Stimulated activated CD8-positive, alpha-beta memory T cell treated with anti-CD3 and anti-CD28 coated beads, Interleukin-2, amount 100 ng/mL, for 1 hour (primary cell): ENCODE results near the gene CLDN8.

ENCODE experiments used
- DNase-seq, 2 donors: peaks; one replicate each; pipeline ENCODE4 v3.0.0-alpha.2; 2020; ENCODE audit warnings: low read depth in 2 of 2

The CLDN8 gene

DNA sequence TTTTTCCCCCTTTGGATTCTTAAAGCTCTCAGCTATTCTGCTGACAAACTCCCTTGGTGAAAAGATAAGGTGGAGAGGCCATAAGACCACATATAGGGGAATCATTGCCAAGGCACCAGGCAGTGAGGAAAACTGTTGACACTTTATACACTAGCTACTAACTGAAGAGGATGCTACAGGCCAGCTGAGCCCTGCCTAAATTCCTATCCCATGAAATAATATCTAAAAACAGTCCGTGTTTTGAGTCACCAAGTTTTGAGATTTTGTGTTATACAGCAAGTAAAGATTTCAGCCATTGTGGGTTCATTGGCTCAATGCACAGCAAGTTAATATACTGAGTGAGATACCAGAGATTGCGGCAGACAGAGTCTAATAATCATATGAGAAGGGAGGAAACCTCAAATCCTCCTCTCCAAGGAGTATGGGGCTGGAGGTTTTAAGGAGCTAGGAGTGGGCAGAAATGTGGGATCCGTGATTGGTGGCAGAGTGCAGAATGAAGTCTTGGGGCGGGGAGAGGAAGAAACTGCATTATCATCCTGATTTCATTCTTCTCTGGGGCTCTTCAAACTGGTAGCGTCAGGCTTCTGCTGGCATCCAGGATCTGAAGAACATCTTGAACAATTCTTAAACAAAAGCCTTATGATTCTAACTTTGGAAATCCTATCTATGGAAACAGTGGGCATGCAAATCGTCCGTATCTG lies 9.2 kb downstream of the CLDN8 start:
- DNase-seq: no peak

DNA sequence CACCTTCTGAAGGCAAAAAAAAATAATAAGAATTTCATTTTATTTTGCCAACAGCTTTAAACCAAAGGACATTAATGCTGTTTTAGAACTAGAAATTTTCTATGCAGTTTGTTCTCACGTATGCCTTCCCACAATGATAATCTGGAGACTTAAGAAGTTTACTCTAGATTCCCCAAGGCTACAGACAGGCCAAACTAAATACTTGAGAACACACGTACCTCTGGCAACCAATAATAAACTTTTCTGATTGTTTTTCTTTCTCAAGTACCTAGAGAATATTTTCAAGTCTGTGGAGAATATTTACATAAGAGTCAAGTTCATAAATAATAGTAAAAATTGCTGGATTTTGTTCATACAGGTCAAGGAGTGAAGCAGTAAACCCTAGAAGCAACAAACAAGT lies 15.9 kb downstream of the CLDN8 start:
- DNase-seq: no peak

DNA sequence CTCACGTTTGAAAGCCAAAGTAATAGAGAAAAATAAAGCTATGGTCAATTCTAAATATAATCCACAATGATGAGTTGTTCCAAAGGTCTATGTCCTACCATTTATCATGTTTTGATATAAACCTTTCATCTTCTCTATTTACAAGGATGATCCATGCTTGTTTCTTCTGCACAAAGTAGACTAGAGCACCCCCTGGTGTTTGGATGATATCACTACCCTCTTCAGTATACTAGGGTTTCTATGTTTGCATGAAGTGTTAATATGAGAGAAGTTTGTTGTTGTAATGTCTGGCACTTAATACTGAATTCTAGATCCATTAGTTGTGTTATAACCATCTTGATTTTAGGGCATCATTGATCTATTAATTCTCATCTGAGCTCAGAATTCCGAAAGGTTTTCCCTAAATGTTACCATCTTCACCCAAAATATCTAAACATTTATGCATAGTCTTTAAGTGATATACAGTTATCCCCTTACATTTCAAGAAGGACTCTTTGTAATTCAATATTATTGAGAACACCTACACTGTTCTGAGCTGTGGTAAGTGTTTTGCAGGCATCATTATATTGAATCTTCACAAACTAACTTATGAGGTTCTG lies 21.1 kb downstream of the CLDN8 start:
- DNase-seq: no peak

DNA sequence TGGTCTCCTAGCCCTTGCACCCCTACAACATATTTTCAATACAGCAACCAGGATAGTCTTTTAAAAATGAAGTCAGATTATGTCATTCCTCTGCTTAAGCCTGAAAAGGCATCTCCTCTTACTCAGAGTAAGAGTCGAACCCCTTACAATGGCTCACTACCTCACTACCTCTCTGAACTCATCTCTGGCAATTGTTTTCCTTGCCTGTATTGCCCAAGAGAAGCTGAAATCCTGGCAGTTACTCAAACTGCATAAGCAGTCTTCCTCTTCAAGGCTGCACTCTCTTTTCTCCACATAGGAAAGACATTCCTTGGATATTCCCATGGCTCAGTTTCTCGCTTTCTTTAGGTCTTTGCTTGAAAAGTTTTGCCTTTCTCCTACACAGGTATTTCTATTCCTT lies 22.7 kb downstream of the CLDN8 start:
- no peak for DNase-seq

DNA sequence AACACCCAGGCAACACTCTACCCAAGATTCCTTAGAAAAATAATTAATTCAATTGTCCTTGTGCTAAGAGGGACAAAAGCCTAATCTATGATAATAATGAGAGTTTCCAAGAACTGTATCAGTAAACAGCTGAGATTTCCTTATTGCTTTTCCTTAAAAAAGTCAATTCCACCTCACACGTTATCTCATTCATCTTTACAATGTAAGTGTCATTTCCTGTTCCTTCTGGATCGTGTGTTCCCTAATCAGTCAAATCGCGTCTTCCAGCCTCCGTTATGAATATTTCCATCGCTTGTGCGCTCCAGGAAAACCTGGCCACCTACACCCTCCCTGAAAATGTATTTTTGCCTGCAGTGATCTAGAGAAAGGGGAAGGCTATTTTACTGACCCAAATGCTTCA lies 25.3 kb downstream of the CLDN8 start:
- no peak for DNase-seq

DNA sequence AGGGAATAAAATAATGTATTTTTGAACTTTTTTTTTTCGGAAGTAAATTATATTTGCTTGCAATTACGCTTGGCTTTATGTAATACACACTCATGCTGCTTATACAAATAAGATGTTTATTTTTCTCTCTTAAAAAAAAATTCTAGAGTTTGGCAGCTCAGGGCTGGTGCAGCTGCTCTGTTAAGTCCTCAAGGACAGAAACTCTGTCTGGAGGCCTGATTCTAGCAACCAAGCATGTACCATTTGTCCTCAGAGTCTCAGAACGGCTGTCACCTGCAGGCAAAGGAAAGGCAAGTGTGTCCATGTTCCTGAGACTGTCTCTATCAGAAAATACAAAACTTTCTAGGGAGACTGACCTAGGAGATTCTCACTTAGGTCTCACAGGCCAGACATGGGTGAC lies 26.1 kb downstream of the CLDN8 start:
- DNase-seq: no peak

DNA sequence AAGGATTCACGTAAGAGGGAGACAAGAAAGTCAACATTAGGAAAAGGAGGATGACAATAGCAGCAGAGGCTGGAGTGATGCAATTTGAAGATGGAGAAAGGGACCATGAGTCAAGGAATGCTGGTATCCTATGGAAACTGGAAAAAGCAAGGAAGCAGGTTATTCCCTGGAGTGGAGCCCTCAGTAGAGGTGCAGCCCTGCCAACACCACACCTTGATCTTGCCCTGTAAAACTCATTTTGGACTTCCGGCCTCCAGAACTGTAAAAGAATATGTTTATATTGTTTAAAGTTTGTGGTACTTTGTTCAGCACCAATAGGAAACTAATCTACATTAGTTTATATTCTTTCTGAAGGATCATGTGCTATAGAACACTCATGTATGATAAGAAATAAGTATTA lies 29.7 kb downstream of the CLDN8 start:
- DNase-seq: no peak

DNA sequence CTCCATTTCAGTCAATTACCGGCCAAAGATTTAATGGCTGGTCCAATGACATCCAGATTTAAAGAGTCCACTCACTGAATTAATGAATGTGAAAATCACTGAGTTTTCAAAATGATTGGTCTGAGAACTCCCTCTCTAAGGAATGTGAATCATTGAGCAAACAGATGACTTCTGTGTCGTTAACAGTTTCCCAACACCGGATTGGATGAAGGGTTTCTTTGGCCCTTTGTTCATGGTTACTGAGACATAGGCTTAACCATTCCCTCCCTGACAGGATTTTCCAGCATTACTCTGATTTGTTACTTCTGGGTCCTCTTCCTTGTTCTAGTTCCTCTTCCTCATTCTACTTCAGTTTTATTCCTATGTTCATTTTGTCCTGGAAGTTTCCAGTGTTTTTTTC lies 47.8 kb downstream of the CLDN8 start:
- DNase-seq: no peak

DNA sequence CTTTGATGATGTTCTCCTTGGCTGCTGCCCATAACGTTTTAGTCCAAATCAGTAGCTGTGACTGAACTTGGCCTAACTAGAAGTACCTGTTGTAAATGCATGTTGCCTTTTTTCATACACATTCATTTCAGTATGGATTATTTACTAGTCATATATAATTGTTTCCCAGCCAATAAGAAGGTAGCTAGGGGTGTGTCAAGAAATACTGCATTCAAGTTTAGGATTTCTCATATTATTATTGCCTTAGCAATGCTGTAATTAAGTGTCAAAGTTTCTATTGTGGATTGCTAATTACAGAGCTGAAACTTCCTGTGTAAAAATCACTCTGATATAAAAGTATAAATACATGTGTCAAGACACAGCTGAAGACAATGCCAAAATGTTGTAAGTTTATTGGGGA lies 49.2 kb downstream of the CLDN8 start, which contains the start of gene CLDN17:
CLDN17 (minus strand) TSS at position 101 of the 400 bp plus-strand sequence. CDS start 188 bp downstream, outside the sequence.
- DNase-seq: no peak

DNA sequence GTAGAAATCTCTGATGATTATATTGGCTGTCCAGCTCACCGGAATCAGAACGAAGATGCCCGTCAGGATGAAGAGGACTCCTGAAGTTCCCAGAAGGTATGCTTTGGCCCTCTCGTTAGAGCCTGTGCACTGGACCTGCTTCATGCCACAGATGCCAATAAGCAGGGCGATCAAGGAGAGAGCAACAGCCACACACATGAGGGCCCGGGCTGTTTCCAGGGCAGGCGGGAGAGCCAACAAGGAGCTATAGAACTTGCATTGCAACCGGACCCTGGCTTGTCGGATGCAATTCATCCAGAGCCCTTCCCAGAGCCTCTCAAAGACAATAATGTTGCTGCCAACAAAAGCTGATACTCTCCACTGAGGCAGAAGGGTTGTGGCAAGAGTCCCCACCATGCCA lies 49.7 kb downstream of the CLDN8 start:
- no peak for DNase-seq

DNA sequence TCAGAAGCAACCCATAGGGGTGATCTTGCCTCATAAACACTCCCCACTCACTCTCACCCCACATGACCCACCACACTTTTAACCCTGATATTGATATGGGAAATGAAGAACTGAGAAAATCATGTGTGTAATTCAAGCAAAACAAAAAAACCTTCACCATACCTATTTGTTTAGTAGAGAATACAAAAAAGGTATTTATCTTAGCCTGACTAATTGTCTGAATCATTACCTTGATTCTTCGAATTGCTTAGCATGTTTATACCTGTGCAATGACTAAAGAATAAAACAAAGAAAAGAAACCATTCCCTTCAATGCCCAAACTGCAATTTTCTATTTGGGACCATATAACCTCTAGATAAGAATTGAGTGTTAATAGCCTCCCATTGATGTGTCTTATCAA lies 51.1 kb downstream of the CLDN8 start:
- DNase-seq: no peak
